DMS153 treated with DMSO at 0.1 percent for 48 hours (cell line): Measurements from ENCODE around the gene PRKRIP1.
"Not testable (repeated sequence)": the region's sequence is repeated elsewhere in the genome, so short reads cannot be mapped to it uniquely, and the experiment has no call there.

Source experiments
- DNase-seq: peaks from one replicate; lab custom pipeline; 2025; ENCODE audit not compliant: unreplicated experiment; lab: John Stamatoyannopoulos, UW

The PRKRIP1 gene

GRCh38 chr7:102395873-102396709 is at the start of gene PRKRIP1:
TSS of gene PRKRIP1 (plus strand) at chr7:102396363. CDS start at chr7:102396412, 49 bp downstream.
- peak; percentile 86 for DNase-seq

GRCh38 chr7:102346983-102347382 is 49.2 kb upstream of the PRKRIP1 start:
- DNase-seq, result not testable (repeated sequence)

GRCh38 chr7:102356344-102356743 is 39.8 kb upstream of the PRKRIP1 start, which contains the start of gene SPDYE6:
TSS of gene SPDYE6 (minus strand) at chr7:102356444. CDS start at chr7:102356023, 421 bp downstream.
- not testable (repeated sequence) for DNase-seq

- DNase-seq, result peak; percentile 79
Measured at GRCh38 chr7:102363549-102364393, 32.4 kb upstream of the PRKRIP1 start.

GRCh38 chr7:102364394-102364886 is 31.7 kb upstream of the PRKRIP1 start:
- DNase-seq, result not testable (repeated sequence)

- not testable (repeated sequence) for DNase-seq
Measured at GRCh38 chr7:102365390-102365789, 30.8 kb upstream of the PRKRIP1 start.

GRCh38 chr7:102370038-102370437 is 26.1 kb upstream of the PRKRIP1 start:
- DNase-seq, result not testable (repeated sequence)

GRCh38 chr7:102372796-102373195 is 23.4 kb upstream of the PRKRIP1 start:
- not testable (repeated sequence) for DNase-seq

GRCh38 chr7:102376964-102377466 is 19.1 kb upstream of the PRKRIP1 start:
- DNase-seq, result no peak

- DNase-seq, result not testable (repeated sequence)
Measured at GRCh38 chr7:102380837-102381236, 15.3 kb upstream of the PRKRIP1 start.

- DNase-seq, result not testable (repeated sequence)
Measured at GRCh38 chr7:102381696-102382425, 14.3 kb upstream of the PRKRIP1 start.

GRCh38 chr7:102387064-102387463 is 9.1 kb upstream of the PRKRIP1 start:
- no peak for DNase-seq

GRCh38 chr7:102389810-102390209 is 6.4 kb upstream of the PRKRIP1 start:
- no peak for DNase-seq

GRCh38 chr7:102390697-102391484 is 5.3 kb upstream of the PRKRIP1 start:
- peak; percentile 48 for DNase-seq

- DNase-seq, result no peak
Measured at GRCh38 chr7:102392330-102392729, 3.8 kb upstream of the PRKRIP1 start.

- DNase-seq, result no peak
Measured at GRCh38 chr7:102393467-102393866, 2.7 kb upstream of the PRKRIP1 start.

- no peak for DNase-seq
Measured at GRCh38 chr7:102395592-102395872, 631 bp upstream of the PRKRIP1 start.

GRCh38 chr7:102396710-102397019 is 502 bp downstream of the PRKRIP1 start:
- no peak for DNase-seq

- no peak for DNase-seq
Measured at GRCh38 chr7:102398543-102398942, 2.4 kb downstream of the PRKRIP1 start.

GRCh38 chr7:102400360-102400759 is 4.2 kb downstream of the PRKRIP1 start:
- DNase-seq, result no peak
